Caco-2 (cell line): ENCODE measurements around the gene CLDN18. TPM values are rescaled to one million over a fixed set of nuclear protein-coding genes. Genes with fewer than 3 reads are reported as not detected.

ENCODE experiments used
- BruUV-seq: library from RNA; stranded (reverse); fragments of 400-500 nt; replicated peaks from 2 replicates; lab custom pipeline; 2021; lab: Mats Ljungman, UMichigan
- CTCF ChIA-PET: fragments of 300-600 bp; sonication (Branson Sonifier 250); formaldehyde crosslinking; loops from one replicate; lab custom pipeline; 2022; ENCODE audit warnings: antibody characterized with exemption; lab: Charles Lee
- POLR2A ChIA-PET: fragments of 300-600 bp; sonication (Branson Sonifier 250); formaldehyde crosslinking; loops from one replicate; lab custom pipeline; 2022; ENCODE audit warnings: antibody characterized with exemption; lab: Charles Lee
- DNase-seq, 2 experiments: peaks; one replicate each; pipeline versions ENCODE4 v3.0.0 to v3.0.0-alpha.2; 2020 to 2022
- H3K27me3 ChIP-seq: replicated peaks from 2 replicates; pipeline ENCODE4 v1.6.0; 2011; ENCODE audit warnings: low read length; ENCODE audit not compliant: control insufficient read depth, insufficient read depth
- H3K36me3 ChIP-seq: 2 replicates; pipeline ENCODE4 v1.5.1; 2011; ENCODE audit warnings: low read length; ENCODE audit not compliant: control insufficient read depth, insufficient read depth
- H3K4me1 ChIP-seq: fragments of 250-450 bp; sonication (Bioruptor Pico); 2 replicates; pipeline ENCODE4 v1.5.1; 2020; ENCODE audit warnings: mild to moderate bottlenecking
- H3K4me3 ChIP-seq: 2 replicates; pipeline ENCODE4 v1.5.1; 2011; ENCODE audit warnings: low read depth, mild to moderate bottlenecking, control low read depth, low read length
- H3K9me3 ChIP-seq: fragments of 250-450 bp; sonication (Bioruptor Pico); 2 replicates; pipeline ENCODE4 v1.5.1; 2020; ENCODE audit warnings: mild to moderate bottlenecking, moderate library complexity
- H3K27ac Mint-ChIP-seq: one replicate; pipeline ENCODE4 v1.8.0; 2022; ENCODE audit warnings: mixed read lengths; ENCODE audit not compliant: unreplicated experiment
- H3K27me3 Mint-ChIP-seq: one replicate; pipeline ENCODE4 v1.8.0; 2022; ENCODE audit warnings: mixed read lengths; ENCODE audit not compliant: insufficient read depth, unreplicated experiment
- H3K36me3 Mint-ChIP-seq: one replicate; pipeline ENCODE4 v1.8.0; 2022; ENCODE audit warnings: mild to moderate bottlenecking, mixed read lengths; ENCODE audit not compliant: insufficient read depth, unreplicated experiment
- H3K4me1 Mint-ChIP-seq: one replicate; pipeline ENCODE4 v1.8.0; 2022; ENCODE audit warnings: low read depth, mixed read lengths; ENCODE audit not compliant: unreplicated experiment
- H3K4me3 Mint-ChIP-seq: one replicate; pipeline ENCODE4 v1.8.0; 2022; ENCODE audit warnings: mild to moderate bottlenecking, moderate library complexity, mixed read lengths; ENCODE audit not compliant: unreplicated experiment
- H3K9me3 Mint-ChIP-seq: one replicate; pipeline ENCODE4 v1.8.0; 2022; ENCODE audit warnings: mixed read lengths; ENCODE audit not compliant: unreplicated experiment
- intact Hi-C: fragments of 100-400 bp; cut with micrococcal nuclease; formaldehyde crosslinking; loops from one replicate; pipeline ENCODE4 v1.10.0; 2022; ENCODE audit not compliant: unreplicated experiment
- total RNA-seq: library from RNA; stranded (reverse); gene quantifications from 2 replicates; pipeline ENCODE4 v1.2.3, GENCODE V29; 2022
- TF ChIP-seq, protein P1 (sequence below), 2 experiments: fragments of 200-600 bp in 1 of 2; IDR thresholded peaks; 1 replicate in 1 of 2; 2 replicates in 1 of 2; pipeline versions ENCODE4 v1.5.1 to v1.8.0; 2011 to 2022; ENCODE audit warnings: antibody characterized with exemption in 1 of 2, control low read depth in 1 of 2, inconsistent platforms in 1 of 2, low read depth in 1 of 2, low read length in 1 of 2, mild to moderate bottlenecking in 1 of 2, moderate library complexity in 1 of 2; ENCODE audit not compliant: insufficient read depth in 1 of 2, severe bottlenecking in 1 of 2, unreplicated experiment in 1 of 2

Gene CLDN18
- total RNA-seq, 1 experiment from 2014 or later = not detected

DNA sequence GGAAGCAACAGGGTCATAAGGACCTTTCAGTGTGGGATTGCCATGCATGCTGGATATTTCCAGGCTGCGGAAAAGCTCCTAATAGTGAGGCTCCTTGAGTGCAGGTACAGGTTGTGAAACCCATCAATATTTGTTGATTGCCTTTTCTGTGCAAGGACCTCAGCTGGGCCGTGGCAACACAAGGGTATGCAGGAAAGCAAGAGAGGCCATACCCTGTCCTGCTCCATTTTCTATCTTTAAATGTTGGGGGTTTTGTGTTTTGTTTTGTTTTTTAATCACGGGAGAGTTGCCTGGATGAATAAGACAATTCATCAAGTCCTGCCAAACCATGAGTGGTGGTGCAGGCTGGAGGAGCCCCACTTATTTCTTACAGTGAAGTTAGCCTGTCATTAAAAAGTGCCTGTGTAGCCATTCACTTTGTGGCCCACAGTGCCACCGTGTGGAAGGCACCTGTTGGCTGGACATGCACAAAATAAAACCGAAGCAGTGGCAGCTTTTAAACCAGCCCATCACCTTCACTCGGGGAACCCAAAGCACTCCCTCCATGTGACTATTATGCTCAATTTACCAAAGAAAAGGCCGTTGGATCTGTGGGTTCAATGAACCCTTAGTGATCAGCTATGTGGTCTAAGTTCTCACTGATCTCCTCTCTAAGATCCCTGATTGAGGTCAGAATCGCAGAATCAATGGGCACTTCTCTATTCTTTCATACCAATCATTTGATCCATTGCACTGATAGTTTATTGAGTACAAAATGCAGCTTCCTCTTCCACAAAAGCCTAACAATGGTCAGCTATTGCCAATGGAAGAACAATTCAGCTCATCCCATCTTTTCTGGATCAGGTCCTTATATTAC is 42.2 kb downstream of the CLDN18 start:
- H3K27me3 ChIP-seq = no peaks in the 10 kb centered on the region
- intact Hi-C loops = loop anchor here (1.0 to 5.0 kb wide), 4 partner anchors 81 to 947 kb away; no protein-coding TSS in a partner anchor
- no peak overlapping the region for H3K4me3 ChIP-seq
- BruUV-seq = no TSS peak
- ChIA-PET CTCF (interaction anchor here (0.6 to 0.8 kb wide), 2 partner anchors 21 to 884 kb away, joined by 3 read pairs; no protein-coding TSS in a partner anchor), POLR2A (interaction anchor here (0.7 kb wide), 1 partner anchor 942 kb away, joined by 3 read pairs; no protein-coding TSS in a partner anchor)
- no peaks in the 10 kb centered on the region for H3K36me3 ChIP-seq
- no peaks in the 10 kb centered on the region for H3K9me3 ChIP-seq
- TF ChIP-seq, protein P1, sequence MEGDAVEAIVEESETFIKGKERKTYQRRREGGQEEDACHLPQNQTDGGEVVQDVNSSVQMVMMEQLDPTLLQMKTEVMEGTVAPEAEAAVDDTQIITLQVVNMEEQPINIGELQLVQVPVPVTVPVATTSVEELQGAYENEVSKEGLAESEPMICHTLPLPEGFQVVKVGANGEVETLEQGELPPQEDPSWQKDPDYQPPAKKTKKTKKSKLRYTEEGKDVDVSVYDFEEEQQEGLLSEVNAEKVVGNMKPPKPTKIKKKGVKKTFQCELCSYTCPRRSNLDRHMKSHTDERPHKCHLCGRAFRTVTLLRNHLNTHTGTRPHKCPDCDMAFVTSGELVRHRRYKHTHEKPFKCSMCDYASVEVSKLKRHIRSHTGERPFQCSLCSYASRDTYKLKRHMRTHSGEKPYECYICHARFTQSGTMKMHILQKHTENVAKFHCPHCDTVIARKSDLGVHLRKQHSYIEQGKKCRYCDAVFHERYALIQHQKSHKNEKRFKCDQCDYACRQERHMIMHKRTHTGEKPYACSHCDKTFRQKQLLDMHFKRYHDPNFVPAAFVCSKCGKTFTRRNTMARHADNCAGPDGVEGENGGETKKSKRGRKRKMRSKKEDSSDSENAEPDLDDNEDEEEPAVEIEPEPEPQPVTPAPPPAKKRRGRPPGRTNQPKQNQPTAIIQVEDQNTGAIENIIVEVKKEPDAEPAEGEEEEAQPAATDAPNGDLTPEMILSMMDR (IDR thresholded peaks at IDR 0.05; ENCODE audit: insufficient read depth in 1 of 2, low read depth in 1 of 2, low read length in 1 of 2, severe bottlenecking in 1 of 2, unreplicated experiment in 1 of 2) = peak; percentile 63 to 82
- Mint-ChIP-seq H3K4me1 (no peaks in the 10 kb centered on the region), H3K36me3 (no peaks in the 10 kb centered on the region), H3K27ac (no peak overlapping the region), H3K27me3 (peaks cover 2% of the 10 kb centered on the region), H3K9me3 (no peaks in the 10 kb centered on the region), H3K4me3 (no peak overlapping the region)
- DNase-seq = peak in 1 of 2 experiments; percentile 64
- no peaks in the 10 kb centered on the region for H3K4me1 ChIP-seq

DNA sequence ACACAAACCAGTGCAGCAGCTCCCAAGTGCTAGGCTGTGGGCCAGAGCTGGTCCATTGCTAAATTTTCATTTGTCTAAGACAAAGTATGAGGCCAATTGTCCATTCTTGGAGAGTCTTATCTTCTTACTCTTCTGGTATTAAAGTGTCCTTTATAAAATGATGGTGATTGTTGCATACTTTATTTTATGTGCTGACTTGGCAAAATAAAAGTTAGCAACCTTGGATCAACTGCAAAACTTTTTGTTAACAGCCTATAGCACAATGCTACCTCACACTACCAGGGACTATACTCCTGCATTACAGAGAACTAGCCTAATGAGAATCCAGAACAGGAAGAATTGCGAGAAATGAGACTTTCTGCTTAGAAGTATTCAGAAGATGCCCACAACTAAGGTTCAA is 44.1 kb downstream of the CLDN18 start:
- Mint-ChIP-seq H3K27ac (no peak overlapping the region), H3K4me1 (no peaks in the 10 kb centered on the region), H3K27me3 (peaks cover 2% of the 10 kb centered on the region), H3K9me3 (no peaks in the 10 kb centered on the region), H3K36me3 (no peaks in the 10 kb centered on the region), H3K4me3 (no peak overlapping the region)
- H3K9me3 ChIP-seq = no peaks in the 10 kb centered on the region
- ChIA-PET CTCF (no interaction called here), POLR2A (no interaction called here)
- DNase-seq = no peak
- no peaks in the 10 kb centered on the region for H3K4me1 ChIP-seq
- BruUV-seq = no TSS peak
- no peak overlapping the region for H3K4me3 ChIP-seq
- no peaks in the 10 kb centered on the region for H3K36me3 ChIP-seq
- TF ChIP-seq, protein P1 (IDR thresholded peaks at IDR 0.05; ENCODE audit: insufficient read depth in 1 of 2, low read depth in 1 of 2, low read length in 1 of 2, severe bottlenecking in 1 of 2, unreplicated experiment in 1 of 2) = no peak
- intact Hi-C loops = loop anchor here (5.0 kb wide), 1 partner anchor 347 kb away; no protein-coding TSS in a partner anchor
- H3K27me3 ChIP-seq = no peaks in the 10 kb centered on the region

DNA sequence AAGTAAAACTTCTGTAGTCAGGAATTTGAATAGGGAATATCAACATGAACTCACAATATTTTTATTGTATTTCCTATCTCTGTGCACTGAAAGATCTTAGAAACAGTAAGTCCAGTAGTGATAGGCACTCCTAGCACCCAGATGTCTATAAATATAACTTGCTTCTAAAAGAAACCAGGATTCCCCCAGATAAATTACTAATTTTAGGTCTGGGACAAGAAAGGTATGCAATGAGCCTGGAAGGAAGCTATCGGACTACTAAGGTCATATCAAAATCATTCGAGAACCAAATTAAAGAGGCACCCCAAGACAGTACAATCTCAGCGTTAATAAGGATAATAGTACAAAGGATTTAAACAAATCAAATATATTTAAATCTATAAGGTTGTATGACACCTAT is 47.4 kb downstream of the CLDN18 start:
- no TSS peak for BruUV-seq
- CTCF ChIA-PET = no interaction called here
- Mint-ChIP-seq H3K9me3 (no peaks in the 10 kb centered on the region), H3K27ac (no peak overlapping the region), H3K4me3 (no peak overlapping the region), H3K27me3 (peaks cover 2% of the 10 kb centered on the region), H3K4me1 (no peaks in the 10 kb centered on the region), H3K36me3 (no peaks in the 10 kb centered on the region)
- Histone ChIP-seq H3K4me3 (no peak overlapping the region), H3K4me1 (no peaks in the 10 kb centered on the region), H3K36me3 (no peaks in the 10 kb centered on the region), H3K9me3 (no peaks in the 10 kb centered on the region), H3K27me3 (no peaks in the 10 kb centered on the region)
- intact Hi-C loops = no loop called here
- TF ChIP-seq, protein P1 (IDR thresholded peaks at IDR 0.05; ENCODE audit: insufficient read depth in 1 of 2, low read depth in 1 of 2, low read length in 1 of 2, severe bottlenecking in 1 of 2, unreplicated experiment in 1 of 2) = no peak
- POLR2A ChIA-PET = no interaction called here
- no peak for DNase-seq
